Stimulated activated CD8-positive, alpha-beta memory T cell treated with anti-CD3 and anti-CD28 coated beads, Interleukin-15, amount 100 ng/mL, for 48 hours (primary cell): ENCODE measurements around the gene ZDHHC18.
A peak's percentile ranks its signal among the peaks of the same experiment; 100 is the strongest.

ENCODE experiments used
- DNase-seq, 2 donors: peaks; one replicate each; pipeline ENCODE4 v3.0.0-alpha.2; 2020; ENCODE audit warnings: low read depth in 2 of 2

The ZDHHC18 gene

GRCh38 chr1:26826261-26827105 is at the start of gene ZDHHC18:
Gene ZDHHC18 (plus strand): TSS chr1:26826688. CDS start chr1:26826805, 117 bp downstream.
- peak; percentile 60 to 63 for DNase-seq

GRCh38 chr1:26779098-26779668 is 47.3 kb upstream of the ZDHHC18 start:
- no peak for DNase-seq

GRCh38 chr1:26780344-26780957 is 46.0 kb upstream of the ZDHHC18 start:
- no peak for DNase-seq

GRCh38 chr1:26781206-26781825 is 45.2 kb upstream of the ZDHHC18 start:
- no peak for DNase-seq

- DNase-seq: no peak
These were observed 43.8 kb upstream of the ZDHHC18 start for GRCh38 chr1:26782521-26783212.

- DNase-seq: no peak
These were observed 42.9 kb upstream of the ZDHHC18 start for GRCh38 chr1:26783646-26784022.

- no peak for DNase-seq
These were observed 42.2 kb upstream of the ZDHHC18 start for GRCh38 chr1:26784023-26784871.

- no peak for DNase-seq
These were observed 41.6 kb upstream of the ZDHHC18 start for GRCh38 chr1:26784886-26785285.

- DNase-seq: no peak
These were observed 40.7 kb upstream of the ZDHHC18 start for GRCh38 chr1:26785611-26786436.

- DNase-seq: no peak
These were observed 39.8 kb upstream of the ZDHHC18 start for GRCh38 chr1:26786437-26787380.

- DNase-seq: peak; percentile 74 to 80
These were observed 39.1 kb upstream of the ZDHHC18 start for GRCh38 chr1:26787381-26787705.

GRCh38 chr1:26787706-26788514 is 38.6 kb upstream of the ZDHHC18 start, which contains the start of gene PIGV:
Gene PIGV (plus strand): TSS chr1:26787950. CDS start chr1:26790816, 2,866 bp downstream.
- peak; percentile 84 to 85 for DNase-seq

- no peak for DNase-seq
These were observed 38.0 kb upstream of the ZDHHC18 start for GRCh38 chr1:26788515-26788785.

GRCh38 chr1:26788836-26789611 is 37.5 kb upstream of the ZDHHC18 start:
- peak; percentile 80 to 82 for DNase-seq

- DNase-seq: no peak
These were observed 36.9 kb upstream of the ZDHHC18 start for GRCh38 chr1:26789612-26789865.

GRCh38 chr1:26789931-26790330 is 36.6 kb upstream of the ZDHHC18 start:
- DNase-seq: no peak

GRCh38 chr1:26790551-26790953 is 35.9 kb upstream of the ZDHHC18 start:
- DNase-seq: no peak

GRCh38 chr1:26791148-26791547 is 35.3 kb upstream of the ZDHHC18 start:
- DNase-seq: no peak
